Astrocyte (in vitro differentiated cells and primary cell): ENCODE data around the gene SGTA.

Experiments used
- EZH2 ChIP-seq: IDR thresholded peaks from 2 replicates; pipeline ENCODE4 v1.6.1; 2012; ENCODE audit warnings: mild to moderate bottlenecking, low read length, inconsistent platforms; ENCODE audit not compliant: insufficient read depth
- TF ChIP-seq, protein P1 (sequence below): IDR thresholded peaks from 2 replicates; pipeline ENCODE4 v1.5.1; 2011; ENCODE audit warnings: low read depth, mild to moderate bottlenecking, inconsistent platforms, low read length, moderate library complexity; ENCODE audit not compliant: insufficient read depth

DNA sequence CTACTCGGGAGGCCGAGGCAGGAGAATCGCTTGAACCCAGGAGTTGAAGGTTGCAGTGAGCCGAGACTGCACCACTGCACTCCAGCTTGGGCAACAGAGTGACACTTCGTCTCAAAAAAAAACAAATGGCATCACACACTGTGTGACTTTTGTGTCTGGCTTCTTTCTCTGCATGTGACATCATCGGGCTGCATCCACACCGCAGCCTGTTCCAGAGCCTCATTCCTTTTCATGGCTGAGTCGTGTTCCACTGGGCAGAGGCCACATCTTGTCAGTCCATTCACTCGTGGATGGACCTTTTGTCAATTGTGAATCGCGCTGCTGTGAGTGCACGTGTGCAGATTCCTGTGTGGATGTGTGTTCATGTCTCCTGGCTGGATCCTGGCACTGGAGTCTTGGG lies 10.5 kb upstream of the SGTA start:
- TF ChIP-seq, protein P1, sequence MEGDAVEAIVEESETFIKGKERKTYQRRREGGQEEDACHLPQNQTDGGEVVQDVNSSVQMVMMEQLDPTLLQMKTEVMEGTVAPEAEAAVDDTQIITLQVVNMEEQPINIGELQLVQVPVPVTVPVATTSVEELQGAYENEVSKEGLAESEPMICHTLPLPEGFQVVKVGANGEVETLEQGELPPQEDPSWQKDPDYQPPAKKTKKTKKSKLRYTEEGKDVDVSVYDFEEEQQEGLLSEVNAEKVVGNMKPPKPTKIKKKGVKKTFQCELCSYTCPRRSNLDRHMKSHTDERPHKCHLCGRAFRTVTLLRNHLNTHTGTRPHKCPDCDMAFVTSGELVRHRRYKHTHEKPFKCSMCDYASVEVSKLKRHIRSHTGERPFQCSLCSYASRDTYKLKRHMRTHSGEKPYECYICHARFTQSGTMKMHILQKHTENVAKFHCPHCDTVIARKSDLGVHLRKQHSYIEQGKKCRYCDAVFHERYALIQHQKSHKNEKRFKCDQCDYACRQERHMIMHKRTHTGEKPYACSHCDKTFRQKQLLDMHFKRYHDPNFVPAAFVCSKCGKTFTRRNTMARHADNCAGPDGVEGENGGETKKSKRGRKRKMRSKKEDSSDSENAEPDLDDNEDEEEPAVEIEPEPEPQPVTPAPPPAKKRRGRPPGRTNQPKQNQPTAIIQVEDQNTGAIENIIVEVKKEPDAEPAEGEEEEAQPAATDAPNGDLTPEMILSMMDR: no peak
- TF ChIP-seq EZH2: no peak
